Cardiac septum (tissue), 1 donor: Measurements from ENCODE around the gene MSH3. TPM values are rescaled to one million over a fixed set of nuclear protein-coding genes. Genes with fewer than 3 reads are reported as not detected.
"Not testable (repeated sequence)": the region's sequence is repeated elsewhere in the genome, so short reads cannot be mapped to it uniquely, and the experiment has no call there.

Experiments used
- DNase-seq: peaks from one replicate; pipeline ENCODE4 v3.0.0-alpha.2; 2020; ENCODE audit warnings: low spot score
- intact Hi-C: fragments of 100-400 bp; cut with DNase I; formaldehyde crosslinking; loops from one replicate; pipeline ENCODE4 v1.14.0; 2022
- total RNA-seq: library from RNA; stranded (reverse); fragmentation: NEBNext Ultra II Directional; extraction: Animal tissue kit (Norgen Biotek cat#: 25700); gene quantifications from one replicate; pipeline ENCODE4 v1.2.1, GENCODE V29; 2021
- donor health status: DM: no; HTN: no; CAD: no.

The MSH3 gene
- total RNA-seq, 1 donor from 2014 or later, result 9.4 TPM

GRCh38 chr5:80739898-80740297, 85.4 kb downstream of the MSH3 start:
- DNase-seq, result no peak
- intact Hi-C loops, result no loop called here

GRCh38 chr5:80740488-80740887, 86.0 kb downstream of the MSH3 start:
- DNase-seq, intact Hi-C loops: not testable (repeated sequence)

- no peak for DNase-seq
- intact Hi-C loops, result no loop called here
Observed at GRCh38 chr5:80740999-80741398, 86.5 kb downstream of the MSH3 start.

GRCh38 chr5:80744149-80744548, 89.7 kb downstream of the MSH3 start:
- DNase-seq, result no peak
- intact Hi-C loops, result no loop called here

GRCh38 chr5:80745490-80745889, 91.0 kb downstream of the MSH3 start:
- intact Hi-C loops, result no loop called here
- no peak for DNase-seq

GRCh38 chr5:80747922-80748321, 93.5 kb downstream of the MSH3 start:
- intact Hi-C loops, result no loop called here

GRCh38 chr5:80752427-80752826, 98.0 kb downstream of the MSH3 start:
- DNase-seq, result no peak
- intact Hi-C loops, result no loop called here

More at GRCh38 chr5:80747922-80748321, 93.5 kb downstream of the MSH3 start:
- no peak for DNase-seq

- DNase-seq, result no peak
- intact Hi-C loops, result no loop called here
Observed at GRCh38 chr5:80753712-80754111, 99.3 kb downstream of the MSH3 start.

GRCh38 chr5:80754900-80755299, 100.4 kb downstream of the MSH3 start:
- intact Hi-C loops, result no loop called here
- no peak for DNase-seq

- DNase-seq, result no peak
- intact Hi-C loops, result no loop called here
Observed at GRCh38 chr5:80755626-80756025, 101.2 kb downstream of the MSH3 start.

GRCh38 chr5:80756292-80756691, 101.8 kb downstream of the MSH3 start:
- DNase-seq, result no peak
- intact Hi-C loops, result no loop called here

- no peak for DNase-seq
- intact Hi-C loops, result no loop called here
Observed at GRCh38 chr5:80757290-80757689, 102.8 kb downstream of the MSH3 start.

GRCh38 chr5:80759866-80760577, 105.6 kb downstream of the MSH3 start:
- no peak for DNase-seq
- intact Hi-C loops, result no loop called here

GRCh38 chr5:80760680-80761079, 106.2 kb downstream of the MSH3 start:
- no peak for DNase-seq
- intact Hi-C loops, result no loop called here

GRCh38 chr5:80761176-80761575, 106.7 kb downstream of the MSH3 start:
- intact Hi-C loops, result no loop called here
- no peak for DNase-seq

GRCh38 chr5:80761966-80762365, 107.5 kb downstream of the MSH3 start:
- DNase-seq, result no peak
- intact Hi-C loops, result no loop called here

- intact Hi-C loops, result no loop called here
- DNase-seq, result no peak
Observed at GRCh38 chr5:80762573-80762972, 108.1 kb downstream of the MSH3 start.

- DNase-seq, result no peak
- intact Hi-C loops, result no loop called here
Observed at GRCh38 chr5:80763211-80763610, 108.8 kb downstream of the MSH3 start.

GRCh38 chr5:80763873-80764647, 109.6 kb downstream of the MSH3 start:
- DNase-seq, result no peak
- intact Hi-C loops, result no loop called here

GRCh38 chr5:80764786-80765185, 110.3 kb downstream of the MSH3 start:
- intact Hi-C loops, result no loop called here

More at GRCh38 chr5:80764786-80765185, 110.3 kb downstream of the MSH3 start:
- DNase-seq, result no peak
